ENCODE measurements around the gene MTARC1. TPM values are rescaled to one million over a fixed set of nuclear protein-coding genes. Genes with fewer than 3 reads are reported as not detected.

The MTARC1 gene
- total and polyA plus RNA-seq, 2 donors (not counting 1 experiment from before 2014, with no cell fraction given), result 0.49 to 2.9 TPM

GRCh38 chr1:220810963-220811362, 24.2 kb downstream of the MTARC1 start:
- ChIA-PET CTCF (interaction anchor here (0.9 to 4.7 kb wide), 18 partner anchors 8 to 1940 kb away, joined by 3 to 48 read pairs (median 5); no protein-coding TSS in a partner anchor), POLR2A (no interaction called here)
- Histone ChIP-seq H2AFZ (ENCODE audit: insufficient read depth, low read depth, low read length, poor library complexity, severe bottlenecking) (no peak overlapping the region), H3K4me2 (replicated peaks; ENCODE audit: low read depth, low read length, poor library complexity, severe bottlenecking) (no peak overlapping the region), H3K4me1 (ENCODE audit: control insufficient read depth in 2 of 2, insufficient read depth in 2 of 2, low read length in 2 of 2) (peaks cover 0 to 5% of the 10 kb centered on the region in 2 donors), H3K4me3 (ENCODE audit: control extremely low read depth in 1 of 5, extremely low read depth in 1 of 5, insufficient read depth in 1 of 5, low read depth in 2 of 5, low read length in 4 of 5) (no peak overlapping the region), H4K20me1 (ENCODE audit: control insufficient read depth, insufficient read depth, low read length, poor library complexity, severe bottlenecking) (no peaks in the 10 kb centered on the region), H3K36me3 (replicated peaks in 1 of 2; ENCODE audit: control extremely low read depth in 1 of 2, control insufficient read depth in 1 of 2, extremely low read depth in 1 of 2, insufficient read depth in 2 of 2, low read length in 1 of 2) (no peaks in the 10 kb centered on the region), H3K27ac (ENCODE audit: low read length in 2 of 2) (no peak overlapping the region), H3K9me3 (ENCODE audit: control extremely low read depth in 1 of 3, control insufficient read depth in 2 of 3, insufficient read depth in 1 of 3, low read length in 2 of 3) (no peaks in the 10 kb centered on the region), H3K9ac (ENCODE audit: low read length) (no peak overlapping the region), H3K79me2 (ENCODE audit: control insufficient read depth, insufficient read depth, low read length) (no peaks in the 10 kb centered on the region), H3K27me3 (replicated peaks in 1 of 4; ENCODE audit: control extremely low read depth in 1 of 4, control insufficient read depth in 3 of 4, insufficient read depth in 4 of 4, low read length in 3 of 4) (peaks cover 0 to 9% (median 2%) of the 10 kb centered on the region in 4 experiments)
- DNase-seq (no peak), ATAC-seq (ENCODE audit: low read depth) (no peak)
- no peak overlapping the region for H3K4me3 Mint-ChIP-seq
- H3K9me3 Mint-ChIP-seq (ENCODE audit: insufficient read depth), result no peaks in the 10 kb centered on the region
- 100% methylated on average over 2 of the region's 2 CpGs for WGBS (ENCODE audit: insufficient coverage)
- peaks cover 6% of the 10 kb centered on the region for H3K4me1 Mint-ChIP-seq
- H3K27ac Mint-ChIP-seq, result no peak overlapping the region
- H3K27me3 Mint-ChIP-seq, result peaks cover 7% of the 10 kb centered on the region
- intact Hi-C loops (cut with micrococcal nuclease), result loop anchor here (1.0 to 5.0 kb wide), 4 partner anchors 63 to 1644 kb away; no protein-coding TSS in a partner anchor
- TF ChIP-seq EZH2 (IDR thresholded peaks at IDR 0.05; ENCODE audit: borderline replicate concordance, insufficient read depth, low read depth, low read length, poor library complexity, severe bottlenecking), result no peak
- no peak for TF ChIP-seq CTCF (IDR thresholded peaks at IDR 0.05)

- WGBS (ENCODE audit: insufficient coverage), result 89% methylated on average over 3 of the region's 5 CpGs
- no peak overlapping the region for H3K4me3 Mint-ChIP-seq
- H3K4me1 ChIP-seq (ENCODE audit: control insufficient read depth in 2 of 2, insufficient read depth in 2 of 2, low read length in 2 of 2), result peaks cover 0 to 5% of the 10 kb centered on the region in 2 donors
- H3K4me2 ChIP-seq (replicated peaks; ENCODE audit: low read depth, low read length, poor library complexity, severe bottlenecking), result no peak overlapping the region
- peaks cover 6% of the 10 kb centered on the region for H3K4me1 Mint-ChIP-seq
- DNase-seq (no peak), ATAC-seq (ENCODE audit: low read depth) (no peak)
- no peak overlapping the region for H3K27ac Mint-ChIP-seq
- POLR2A ChIA-PET, result no interaction called here
- TF ChIP-seq EZH2 (IDR thresholded peaks at IDR 0.05; ENCODE audit: borderline replicate concordance, insufficient read depth, low read depth, low read length, poor library complexity, severe bottlenecking), result no peak
- TF ChIP-seq CTCF (IDR thresholded peaks at IDR 0.05), result no peak
- H3K9me3 Mint-ChIP-seq (ENCODE audit: insufficient read depth), result no peaks in the 10 kb centered on the region
- H3K36me3 ChIP-seq (replicated peaks in 1 of 2; ENCODE audit: control extremely low read depth in 1 of 2, control insufficient read depth in 1 of 2, extremely low read depth in 1 of 2, insufficient read depth in 2 of 2, low read length in 1 of 2), result no peaks in the 10 kb centered on the region
- CTCF ChIA-PET, result interaction anchor here (2.1 to 4.7 kb wide), 3 partner anchors 389 to 623 kb away, joined by 7 to 48 read pairs (median 45); no protein-coding TSS in a partner anchor
- H3K79me2 ChIP-seq (ENCODE audit: control insufficient read depth, insufficient read depth, low read length), result no peaks in the 10 kb centered on the region
- intact Hi-C loops (cut with micrococcal nuclease), result loop anchor here (2.0 to 5.0 kb wide), 2 partner anchors 451 to 1643 kb away; no protein-coding TSS in a partner anchor
- no peak overlapping the region for H2AFZ ChIP-seq (ENCODE audit: insufficient read depth, low read depth, low read length, poor library complexity, severe bottlenecking)
- H3K9me3 ChIP-seq (ENCODE audit: control extremely low read depth in 1 of 3, control insufficient read depth in 2 of 3, insufficient read depth in 1 of 3, low read length in 2 of 3), result no peaks in the 10 kb centered on the region
- no peaks in the 10 kb centered on the region for H4K20me1 ChIP-seq (ENCODE audit: control insufficient read depth, insufficient read depth, low read length, poor library complexity, severe bottlenecking)
- no peak overlapping the region for H3K4me3 ChIP-seq (ENCODE audit: control extremely low read depth in 1 of 5, extremely low read depth in 1 of 5, insufficient read depth in 1 of 5, low read depth in 2 of 5, low read length in 4 of 5)
- H3K27me3 ChIP-seq (replicated peaks in 1 of 4; ENCODE audit: control extremely low read depth in 1 of 4, control insufficient read depth in 3 of 4, insufficient read depth in 4 of 4, low read length in 3 of 4), result peaks cover 0 to 9% (median 2%) of the 10 kb centered on the region in 4 experiments
- no peak overlapping the region for H3K9ac ChIP-seq (ENCODE audit: low read length)
- peaks cover 7% of the 10 kb centered on the region for H3K27me3 Mint-ChIP-seq
- no peak overlapping the region for H3K27ac ChIP-seq (ENCODE audit: low read length in 2 of 2)
Observed at GRCh38 chr1:220811695-220812094, 25.0 kb downstream of the MTARC1 start.

Data from B cell (primary cell).